NCI-H1092 treated with DMSO at 0.1 percent for 48 hours (cell line): ENCODE results near the gene TBC1D9B.

Experiments
- DNase-seq: peaks from one replicate; lab custom pipeline; 2025; lab: John Stamatoyannopoulos, UW

Gene TBC1D9B

GRCh38 chr5:179869641-179870402 is 37.9 kb downstream of the TBC1D9B start:
- DNase-seq: no peak

- no peak for DNase-seq
These were observed 38.6 kb downstream of the TBC1D9B start for GRCh38 chr5:179869101-179869500.

- DNase-seq: no peak
These were observed 39.2 kb downstream of the TBC1D9B start for GRCh38 chr5:179868541-179868940.

GRCh38 chr5:179867476-179867875 is 40.2 kb downstream of the TBC1D9B start:
- DNase-seq: no peak

GRCh38 chr5:179867079-179867465 is 40.6 kb downstream of the TBC1D9B start:
- DNase-seq: no peak

- DNase-seq: no peak
These were observed 41.2 kb downstream of the TBC1D9B start for GRCh38 chr5:179866241-179867078.

- DNase-seq: no peak
These were observed 42.0 kb downstream of the TBC1D9B start for GRCh38 chr5:179865491-179866240.

- no peak for DNase-seq
These were observed 43.0 kb downstream of the TBC1D9B start for GRCh38 chr5:179864686-179865085.

- DNase-seq: no peak
These were observed 44.1 kb downstream of the TBC1D9B start for GRCh38 chr5:179863449-179864085.

GRCh38 chr5:179862891-179863290 is 44.8 kb downstream of the TBC1D9B start:
- DNase-seq: no peak

GRCh38 chr5:179862296-179862695 is 45.4 kb downstream of the TBC1D9B start:
- DNase-seq: no peak

- DNase-seq: no peak
These were observed 47.4 kb downstream of the TBC1D9B start for GRCh38 chr5:179860301-179860700.

GRCh38 chr5:179858586-179859427 is 48.9 kb downstream of the TBC1D9B start, which contains the start of gene MRNIP:
TSS of gene MRNIP (minus strand) at chr5:179858817. CDS start at chr5:179858796, 21 bp downstream.
- peak; percentile 91 for DNase-seq

- DNase-seq: peak; percentile 34
These were observed 49.5 kb downstream of the TBC1D9B start for GRCh38 chr5:179858241-179858585.

GRCh38 chr5:179854356-179854755 is 53.3 kb downstream of the TBC1D9B start:
- no peak for DNase-seq

- no peak for DNase-seq
These were observed 54.6 kb downstream of the TBC1D9B start for GRCh38 chr5:179852993-179853547.

GRCh38 chr5:179841621-179842020 is 66.1 kb downstream of the TBC1D9B start:
- DNase-seq: no peak

- DNase-seq: no peak
These were observed 66.9 kb downstream of the TBC1D9B start for GRCh38 chr5:179840766-179841165.

GRCh38 chr5:179840321-179840720 is 67.4 kb downstream of the TBC1D9B start:
- no peak for DNase-seq

- DNase-seq: no peak
These were observed 68.1 kb downstream of the TBC1D9B start for GRCh38 chr5:179839328-179840256.
